ENCODE results near the gene KRT17. TPM values are rescaled to one million over a fixed set of nuclear protein-coding genes. Genes with fewer than 3 reads are reported as not detected.
A peak's percentile ranks its signal among the peaks of the same experiment; 100 is the strongest.

The KRT17 gene
- total RNA-seq = not detected in 2 replicates
- long read RNA-seq = 0 reads

- Mint-ChIP-seq H3K9me3 (no peaks in the 10 kb centered on the region), H3K4me1 (no peaks in the 10 kb centered on the region), H3K4me3 (no peak within 1 kb of the TSS), H3K27me3 (ENCODE audit: low read depth) (no peaks in the 10 kb centered on the region), H3K36me3 (ENCODE audit: low read depth) (no peaks in the 10 kb centered on the region), H3K27ac (ENCODE audit: unreplicated experiment) (no peak within 1 kb of the TSS)
- DNase-seq (ENCODE audit: low read depth, low spot score) = no peak
- TF ChIP-seq CTCF (conservative IDR thresholded peaks at IDR 0.05) = no peak
Measured at GRCh38 chr17:41624208-41625101, at the start of gene KRT17. KRT17 (minus strand) TSS chr17:41624575; CDS start chr17:41624509, 66 bp downstream.

- Mint-ChIP-seq H3K27me3 (ENCODE audit: low read depth) (peaks cover 21% of the 10 kb centered on the region), H3K4me3 (no peak overlapping the region), H3K4me1 (peaks cover 3% of the 10 kb centered on the region), H3K36me3 (ENCODE audit: low read depth) (no peaks in the 10 kb centered on the region), H3K27ac (ENCODE audit: unreplicated experiment) (no peak overlapping the region), H3K9me3 (no peaks in the 10 kb centered on the region)
- DNase-seq (ENCODE audit: low read depth, low spot score) = no peak
- no peak for TF ChIP-seq CTCF (conservative IDR thresholded peaks at IDR 0.05)
Measured at GRCh38 chr17:41672153-41672552, 47.8 kb upstream of the KRT17 start.

GRCh38 chr17:41667280-41668041 lies 43.1 kb upstream of the KRT17 start:
- H3K4me1 Mint-ChIP-seq = peaks cover 15% of the 10 kb centered on the region
- DNase-seq (ENCODE audit: low read depth, low spot score) = no peak
- peaks cover 34% of the 10 kb centered on the region for H3K27me3 Mint-ChIP-seq (ENCODE audit: low read depth)
- no peaks in the 10 kb centered on the region for H3K36me3 Mint-ChIP-seq (ENCODE audit: low read depth)
- no peaks in the 10 kb centered on the region for H3K9me3 Mint-ChIP-seq
- no peak for TF ChIP-seq CTCF (conservative IDR thresholded peaks at IDR 0.05)
- H3K27ac Mint-ChIP-seq (ENCODE audit: unreplicated experiment) = no peak overlapping the region
- H3K4me3 Mint-ChIP-seq = peak overlapping the region; percentile 83

GRCh38 chr17:41666708-41667279 lies 42.4 kb upstream of the KRT17 start:
- H3K4me3 Mint-ChIP-seq = peak overlapping the region; percentile 83
- no peaks in the 10 kb centered on the region for H3K36me3 Mint-ChIP-seq (ENCODE audit: low read depth)
- TF ChIP-seq CTCF (conservative IDR thresholded peaks at IDR 0.05) = peak; percentile 96
- no peaks in the 10 kb centered on the region for H3K9me3 Mint-ChIP-seq
- DNase-seq (ENCODE audit: low read depth, low spot score) = peak; percentile 89
- peaks cover 34% of the 10 kb centered on the region for H3K27me3 Mint-ChIP-seq (ENCODE audit: low read depth)
- H3K27ac Mint-ChIP-seq (ENCODE audit: unreplicated experiment) = no peak overlapping the region
- H3K4me1 Mint-ChIP-seq = peaks cover 15% of the 10 kb centered on the region

- Mint-ChIP-seq H3K9me3 (no peaks in the 10 kb centered on the region), H3K36me3 (ENCODE audit: low read depth) (no peaks in the 10 kb centered on the region), H3K4me3 (peak overlapping the region; percentile 83), H3K4me1 (peaks cover 15% of the 10 kb centered on the region), H3K27me3 (ENCODE audit: low read depth) (peaks cover 33% of the 10 kb centered on the region), H3K27ac (ENCODE audit: unreplicated experiment) (peak overlapping the region; percentile 90)
- peak; percentile 51 for TF ChIP-seq CTCF (conservative IDR thresholded peaks at IDR 0.05)
- no peak for DNase-seq (ENCODE audit: low read depth, low spot score)
Measured at GRCh38 chr17:41666237-41666641, 41.9 kb upstream of the KRT17 start.

All from neural crest cell (in vitro differentiated cells).